Inflammatory macrophage treated with lipopolysaccharide for 1 hour (primary cell): ENCODE measurements around the gene CFAP107.
"Not testable (repeated sequence)": the region's sequence is repeated elsewhere in the genome, so short reads cannot be mapped to it uniquely, and the experiment has no call there.

Source experiments
- DNase-seq, 2 donors: peaks; one replicate each; pipeline ENCODE4 v3.0.0-alpha.2; 2020 to 2022

The CFAP107 gene

DNA sequence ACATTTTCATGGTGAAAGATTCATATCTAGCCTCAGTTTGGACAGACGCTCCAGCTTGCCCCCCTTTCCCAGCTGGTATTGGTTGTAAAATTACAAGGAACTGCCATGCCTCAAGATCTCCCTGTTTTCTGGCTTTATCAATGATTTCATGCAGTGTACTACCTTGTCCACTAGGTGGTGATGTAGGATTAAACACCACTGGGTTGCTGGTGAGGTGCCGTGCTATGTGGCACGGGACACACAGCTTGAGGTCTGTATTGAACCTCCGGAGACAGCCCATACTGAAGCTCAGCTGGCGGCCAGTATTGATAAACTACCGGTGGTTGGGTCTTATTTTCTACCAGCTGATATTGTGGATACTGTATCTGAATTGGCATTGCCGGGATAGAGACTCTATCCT, 37.8 kb downstream of the CFAP107 start:
- peak in 1 of 2 donors; percentile 4 for DNase-seq

DNA sequence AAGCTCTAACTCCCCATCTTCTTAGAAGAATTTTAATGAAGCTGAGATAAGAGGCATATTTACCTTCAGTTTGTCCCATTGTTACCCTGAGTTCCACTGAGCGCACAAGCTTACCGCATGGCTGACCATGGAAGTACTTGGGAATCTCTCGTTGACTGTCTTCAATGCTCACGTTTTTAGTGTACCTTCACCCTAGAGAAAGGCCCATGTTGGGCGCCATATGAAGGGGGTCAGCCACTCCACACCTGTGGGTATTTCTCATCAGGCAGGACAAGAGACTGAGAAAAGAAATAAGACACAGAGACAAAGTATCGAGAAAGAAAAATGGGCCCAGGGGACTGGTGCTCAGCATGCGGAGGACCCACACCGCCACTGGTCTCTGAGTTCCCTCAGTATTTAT, 38.7 kb downstream of the CFAP107 start:
- DNase-seq: not testable (repeated sequence)

- DNase-seq: not testable (repeated sequence)
Observed at GRCh38 chr1:12791097-12791496, 45.1 kb downstream of the CFAP107 start, which contains the start of gene PRAMEF1. TSS of gene PRAMEF1 (plus strand) at chr1:12791397. CDS start at chr1:12793228, 1,831 bp downstream.

DNA sequence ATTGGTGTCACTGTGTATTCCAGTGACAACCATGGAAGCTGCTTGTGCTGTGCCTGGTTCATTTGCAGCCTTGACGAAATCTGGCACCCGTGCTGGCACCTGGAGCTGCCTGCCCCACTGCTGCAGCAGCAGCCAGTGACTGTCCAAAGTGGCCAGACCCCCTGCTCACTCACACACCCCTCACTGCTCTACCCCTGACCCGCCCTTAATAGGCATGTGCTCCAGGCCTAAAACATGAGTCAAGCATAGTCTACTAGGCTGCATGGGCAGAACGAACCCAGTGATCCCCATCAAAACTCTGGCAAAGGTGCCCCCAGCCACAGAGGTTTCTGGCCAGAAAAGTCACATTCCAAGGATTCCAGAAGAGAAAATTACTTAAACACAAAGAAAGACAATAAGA, 52.9 kb downstream of the CFAP107 start:
- no peak for DNase-seq

- no peak for DNase-seq
Observed at GRCh38 chr1:12799730-12800129, 53.7 kb downstream of the CFAP107 start.

DNA sequence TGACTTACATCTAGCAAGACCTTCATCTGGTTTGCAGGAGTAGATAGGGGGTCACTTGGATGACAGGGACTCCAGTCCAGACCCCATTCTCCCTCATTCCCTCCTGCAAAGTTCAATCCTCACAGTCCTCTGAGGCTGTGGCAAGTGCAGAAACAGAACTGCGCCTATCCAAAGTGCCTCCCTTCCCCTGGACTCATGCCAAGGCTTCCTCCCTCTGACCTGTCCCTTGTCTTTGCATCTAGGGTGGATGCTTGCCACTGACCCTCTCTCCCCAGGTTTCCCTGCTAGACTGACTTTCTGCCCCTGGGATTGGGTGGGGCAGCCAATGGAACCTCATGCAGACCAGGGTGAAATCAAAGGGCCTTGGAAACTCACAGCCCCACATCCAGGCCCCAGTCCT, 63.9 kb downstream of the CFAP107 start:
- no peak for DNase-seq

- no peak for DNase-seq
Observed at GRCh38 chr1:12810691-12811408, 64.8 kb downstream of the CFAP107 start.

DNA sequence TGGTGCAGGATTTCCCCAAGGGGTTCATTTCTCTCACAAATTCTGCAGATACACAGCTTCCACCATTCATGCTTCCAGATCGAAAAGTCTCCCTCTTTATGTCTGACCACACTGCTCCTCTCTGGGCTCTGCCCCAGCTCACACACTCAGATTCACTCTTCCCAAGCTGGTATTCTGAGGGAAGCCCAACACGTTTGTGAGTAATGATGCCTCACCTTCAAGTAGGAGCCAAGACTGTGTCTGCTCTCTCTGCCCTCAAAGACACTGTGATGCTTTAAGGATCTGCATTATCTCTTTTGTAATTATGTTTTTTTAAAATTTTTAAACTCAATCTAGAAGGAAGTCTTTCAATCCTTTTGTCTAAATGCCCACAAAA, 65.4 kb downstream of the CFAP107 start:
- DNase-seq: no peak
